ENCODE measurements around the gene IGF2. TPM values are rescaled to one million over a fixed set of nuclear protein-coding genes. Genes with fewer than 3 reads are reported as not detected.

The IGF2 gene
- total RNA-seq, 1 experiment from 2014 or later, result 0.35 TPM

GRCh38 chr11:2134022-2135010 lies 4.9 kb downstream of the IGF2 start:
- no peak for DNase-seq (ENCODE audit: unreplicated experiment)
- intact Hi-C loops (cut with micrococcal nuclease), result no loop called here
- no peak for TF ChIP-seq CTCF (IDR thresholded peaks at IDR 0.05; ENCODE audit: unreplicated experiment)
- no TSS peak for BruUV-seq (replicated peaks)
- Mint-ChIP-seq H3K36me3 (ENCODE audit: insufficient read depth, unreplicated experiment) (peaks cover 10% of the 10 kb centered on the region), H3K9me3 (ENCODE audit: unreplicated experiment) (no peaks in the 10 kb centered on the region), H3K4me1 (ENCODE audit: insufficient read depth, unreplicated experiment) (no peaks in the 10 kb centered on the region), H3K27me3 (ENCODE audit: insufficient read depth, unreplicated experiment) (peaks cover 73% of the 10 kb centered on the region), H3K27ac (ENCODE audit: low read depth, unreplicated experiment) (no peak overlapping the region), H3K4me3 (ENCODE audit: unreplicated experiment) (no peak overlapping the region)
- CTCF ChIA-PET, result interaction anchor here (0.6 to 2.1 kb wide), 5 partner anchors 15 to 1520 kb away, joined by 3 to 7 read pairs (median 4); no protein-coding TSS in a partner anchor
- POLR2A ChIA-PET, result no interaction called here

- no TSS peak for BruUV-seq (replicated peaks)
- no peak for DNase-seq (ENCODE audit: unreplicated experiment)
- H3K4me1 Mint-ChIP-seq (ENCODE audit: insufficient read depth, unreplicated experiment), result no peaks in the 10 kb centered on the region
- no peak overlapping the region for H3K4me3 Mint-ChIP-seq (ENCODE audit: unreplicated experiment)
- H3K27ac Mint-ChIP-seq (ENCODE audit: low read depth, unreplicated experiment), result no peak overlapping the region
- intact Hi-C loops (cut with micrococcal nuclease), result no loop called here
- peaks cover 13% of the 10 kb centered on the region for H3K36me3 Mint-ChIP-seq (ENCODE audit: insufficient read depth, unreplicated experiment)
- POLR2A ChIA-PET, result no interaction called here
- H3K9me3 Mint-ChIP-seq (ENCODE audit: unreplicated experiment), result no peaks in the 10 kb centered on the region
- no peak for TF ChIP-seq CTCF (IDR thresholded peaks at IDR 0.05; ENCODE audit: unreplicated experiment)
- peaks cover 77% of the 10 kb centered on the region for H3K27me3 Mint-ChIP-seq (ENCODE audit: insufficient read depth, unreplicated experiment)
- CTCF ChIA-PET, result interaction anchor here (0.6 to 2.1 kb wide), 5 partner anchors 16 to 1520 kb away, joined by 3 to 7 read pairs (median 4); no protein-coding TSS in a partner anchor
Measured at GRCh38 chr11:2133241-2134021, 5.8 kb downstream of the IGF2 start.

- Mint-ChIP-seq H3K4me1 (ENCODE audit: insufficient read depth, unreplicated experiment) (no peaks in the 10 kb centered on the region), H3K4me3 (ENCODE audit: unreplicated experiment) (no peak overlapping the region), H3K9me3 (ENCODE audit: unreplicated experiment) (no peaks in the 10 kb centered on the region), H3K27ac (ENCODE audit: low read depth, unreplicated experiment) (no peak overlapping the region), H3K27me3 (ENCODE audit: insufficient read depth, unreplicated experiment) (peaks cover 73% of the 10 kb centered on the region), H3K36me3 (ENCODE audit: insufficient read depth, unreplicated experiment) (peaks cover 13% of the 10 kb centered on the region)
- POLR2A ChIA-PET, result no interaction called here
- intact Hi-C loops (cut with micrococcal nuclease), result no loop called here
- TF ChIP-seq CTCF (IDR thresholded peaks at IDR 0.05; ENCODE audit: unreplicated experiment), result no peak
- no peak for DNase-seq (ENCODE audit: unreplicated experiment)
- CTCF ChIA-PET, result interaction anchor here (2.1 kb wide), 1 partner anchor 19 kb away, joined by 7 read pairs; no protein-coding TSS in a partner anchor
- no TSS peak for BruUV-seq (replicated peaks)
Measured at GRCh38 chr11:2132874-2133240, 6.3 kb downstream of the IGF2 start.

GRCh38 chr11:2132246-2132645 lies 6.9 kb downstream of the IGF2 start:
- TF ChIP-seq CTCF (IDR thresholded peaks at IDR 0.05; ENCODE audit: unreplicated experiment), result no peak
- intact Hi-C loops (cut with micrococcal nuclease), result no loop called here
- no peak for DNase-seq (ENCODE audit: unreplicated experiment)
- no peaks in the 10 kb centered on the region for H3K4me1 Mint-ChIP-seq (ENCODE audit: insufficient read depth, unreplicated experiment)
- peaks cover 70% of the 10 kb centered on the region for H3K27me3 Mint-ChIP-seq (ENCODE audit: insufficient read depth, unreplicated experiment)
- peaks cover 13% of the 10 kb centered on the region for H3K36me3 Mint-ChIP-seq (ENCODE audit: insufficient read depth, unreplicated experiment)
- POLR2A ChIA-PET, result no interaction called here
- H3K9me3 Mint-ChIP-seq (ENCODE audit: unreplicated experiment), result no peaks in the 10 kb centered on the region
- CTCF ChIA-PET, result interaction anchor here (2.1 kb wide), 1 partner anchor 19 kb away, joined by 7 read pairs; no protein-coding TSS in a partner anchor
- no peak overlapping the region for H3K27ac Mint-ChIP-seq (ENCODE audit: low read depth, unreplicated experiment)
- no peak overlapping the region for H3K4me3 Mint-ChIP-seq (ENCODE audit: unreplicated experiment)
- BruUV-seq (replicated peaks), result no TSS peak

Data from MCF 10A (cell line).